HK-2 (cell line): ENCODE measurements around the gene VPS33B.

Experiments used
- DNase-seq: peaks from one replicate; pipeline ENCODE4 v3.0.0-alpha.2; 2018; ENCODE audit not compliant: unreplicated experiment

The VPS33B gene

GRCh38 chr15:90952901-90953677 is 69.3 kb downstream of the VPS33B start:
- DNase-seq, result no peak

- no peak for DNase-seq
Observed at GRCh38 chr15:90950676-90951075, 71.7 kb downstream of the VPS33B start.

DNA sequence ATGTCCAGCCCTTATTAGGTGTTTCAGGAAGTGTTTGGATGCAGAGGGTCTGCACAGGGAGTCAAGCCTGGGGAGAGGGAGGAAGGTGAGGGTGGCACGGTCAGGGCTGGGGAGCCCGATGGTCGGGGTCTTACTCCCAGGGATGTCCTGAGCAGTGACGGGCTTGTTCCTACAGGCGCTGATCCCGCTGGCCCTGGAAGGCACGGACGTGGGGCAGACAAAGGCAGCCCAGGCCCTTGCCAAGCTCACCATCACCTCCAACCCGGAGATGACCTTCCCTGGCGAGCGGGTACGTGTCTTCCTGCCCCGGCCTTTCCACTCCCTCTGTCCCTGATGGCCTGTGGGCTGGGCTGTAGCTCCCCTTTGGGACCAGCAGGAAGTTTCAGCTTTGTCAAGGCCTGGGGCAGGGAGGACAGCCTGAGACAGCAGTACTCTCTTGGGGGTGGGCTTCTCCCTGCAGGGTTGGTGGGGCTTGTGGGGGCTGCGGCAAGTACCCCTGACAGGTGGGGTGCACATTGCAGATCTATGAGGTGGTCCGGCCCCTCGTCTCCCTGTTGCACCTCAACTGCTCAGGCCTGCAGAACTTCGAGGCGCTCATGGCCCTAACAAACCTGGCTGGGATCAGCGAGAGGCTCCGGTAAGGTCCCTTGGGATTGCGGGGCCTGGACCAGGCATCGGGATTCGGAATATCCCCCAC is 72.3 kb downstream of the VPS33B start:
- no peak for DNase-seq
